22Rv1 (cell line): ENCODE data around the gene PCDH12.

ENCODE experiments used
- H3K27ac ChIP-seq: fragments of 450-650 bp; 2 replicates; pipeline ENCODE4 v1.5.1; 2017
- ZFX ChIP-seq: fragments of 450-650 bp; IDR thresholded peaks from 2 replicates; pipeline ENCODE4 v1.6.1; 2017; ENCODE audit warnings: antibody characterized with exemption, borderline replicate concordance
- TF ChIP-seq, protein P1 (sequence below): fragments of 450-650 bp; IDR thresholded peaks from 2 replicates; pipeline ENCODE4 v1.5.1; 2017; ENCODE audit warnings: mild to moderate bottlenecking

Gene PCDH12

DNA sequence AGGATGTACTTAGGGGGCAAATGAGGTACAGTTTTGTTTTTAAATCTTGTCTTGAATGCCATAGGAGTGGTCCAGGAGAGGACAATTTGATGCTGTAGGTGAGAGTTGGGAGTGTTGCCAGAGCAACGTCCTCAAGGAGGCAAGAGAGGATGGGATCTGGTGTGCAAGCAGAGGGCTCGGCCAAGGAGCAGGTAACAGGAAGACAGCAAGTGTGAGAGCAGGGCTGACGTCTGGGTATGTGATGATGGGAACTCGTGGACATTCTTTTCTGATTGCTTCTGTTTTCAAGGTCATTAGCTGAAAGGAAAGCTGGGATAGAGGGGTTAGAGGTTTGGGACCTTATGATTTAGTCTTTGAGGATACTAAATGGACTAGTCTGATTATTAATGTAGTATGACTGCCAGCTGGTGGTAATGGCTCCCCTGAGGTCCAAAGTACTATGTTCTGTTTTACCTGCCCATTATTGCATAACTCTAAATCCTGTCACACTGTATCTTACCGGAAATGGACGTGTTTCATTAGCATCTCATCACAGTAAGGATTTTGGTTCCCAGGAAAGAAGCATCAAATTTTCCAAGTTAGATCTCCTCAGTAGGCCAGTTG is 39.5 kb upstream of the PCDH12 start:
- TF ChIP-seq ZFX = no peak
- TF ChIP-seq, protein P1, sequence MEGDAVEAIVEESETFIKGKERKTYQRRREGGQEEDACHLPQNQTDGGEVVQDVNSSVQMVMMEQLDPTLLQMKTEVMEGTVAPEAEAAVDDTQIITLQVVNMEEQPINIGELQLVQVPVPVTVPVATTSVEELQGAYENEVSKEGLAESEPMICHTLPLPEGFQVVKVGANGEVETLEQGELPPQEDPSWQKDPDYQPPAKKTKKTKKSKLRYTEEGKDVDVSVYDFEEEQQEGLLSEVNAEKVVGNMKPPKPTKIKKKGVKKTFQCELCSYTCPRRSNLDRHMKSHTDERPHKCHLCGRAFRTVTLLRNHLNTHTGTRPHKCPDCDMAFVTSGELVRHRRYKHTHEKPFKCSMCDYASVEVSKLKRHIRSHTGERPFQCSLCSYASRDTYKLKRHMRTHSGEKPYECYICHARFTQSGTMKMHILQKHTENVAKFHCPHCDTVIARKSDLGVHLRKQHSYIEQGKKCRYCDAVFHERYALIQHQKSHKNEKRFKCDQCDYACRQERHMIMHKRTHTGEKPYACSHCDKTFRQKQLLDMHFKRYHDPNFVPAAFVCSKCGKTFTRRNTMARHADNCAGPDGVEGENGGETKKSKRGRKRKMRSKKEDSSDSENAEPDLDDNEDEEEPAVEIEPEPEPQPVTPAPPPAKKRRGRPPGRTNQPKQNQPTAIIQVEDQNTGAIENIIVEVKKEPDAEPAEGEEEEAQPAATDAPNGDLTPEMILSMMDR = no peak
- H3K27ac ChIP-seq = no peak overlapping the region

DNA sequence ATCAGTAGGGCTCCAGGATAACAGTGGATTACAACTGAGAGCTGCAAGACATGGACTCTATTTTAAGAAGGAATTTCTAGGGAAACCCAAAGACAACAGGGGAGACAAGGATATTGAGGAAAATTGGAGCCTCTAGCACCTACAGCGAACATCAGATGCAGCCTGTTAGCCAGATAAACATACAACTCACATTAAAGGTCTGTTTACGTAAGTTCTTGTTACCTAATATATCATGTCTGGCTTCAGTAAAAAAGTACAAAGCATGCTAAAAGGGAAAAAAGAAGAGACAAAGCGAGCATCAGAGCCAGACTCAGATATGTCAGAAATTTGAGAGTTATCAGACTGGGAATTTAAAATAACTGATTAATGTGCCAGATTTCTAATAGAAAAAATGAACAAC is 37.7 kb upstream of the PCDH12 start:
- TF ChIP-seq, protein P1 = no peak
- TF ChIP-seq ZFX = no peak

DNA sequence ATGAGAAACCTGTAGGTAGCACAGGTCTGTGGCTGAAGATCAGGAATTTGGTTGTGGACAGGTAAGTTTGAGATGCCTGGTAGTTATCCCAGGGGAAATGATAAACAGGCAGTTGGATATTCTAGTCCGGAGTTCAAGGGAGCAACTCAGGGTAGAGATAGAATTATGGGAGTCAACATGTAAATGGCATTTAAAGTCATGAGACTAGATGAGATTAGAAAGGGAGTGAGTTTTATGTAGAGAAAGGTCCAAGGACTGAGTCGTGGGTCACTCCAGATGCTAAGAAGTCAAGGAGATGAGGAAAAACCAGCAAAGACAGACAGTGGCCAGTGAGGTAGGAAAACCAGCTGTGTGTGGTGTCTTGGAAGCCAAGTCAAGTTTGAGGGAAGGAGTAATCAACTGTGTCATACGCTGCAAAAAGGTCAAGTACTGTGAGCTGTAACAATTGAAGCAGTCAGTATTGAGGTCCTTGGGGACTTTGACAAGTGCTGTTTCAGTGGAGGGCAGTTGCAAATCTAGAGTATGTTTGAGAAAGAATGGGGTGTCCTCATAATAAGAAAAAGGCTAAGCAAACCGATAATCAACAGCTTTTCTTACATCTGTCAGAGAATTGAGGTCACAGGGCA is 36.6 kb upstream of the PCDH12 start:
- no peak overlapping the region for H3K27ac ChIP-seq
- no peak for TF ChIP-seq ZFX
- TF ChIP-seq, protein P1 = no peak

More for the DNA sequence above, 37.7 kb upstream of the PCDH12 start:
- no peak overlapping the region for H3K27ac ChIP-seq

DNA sequence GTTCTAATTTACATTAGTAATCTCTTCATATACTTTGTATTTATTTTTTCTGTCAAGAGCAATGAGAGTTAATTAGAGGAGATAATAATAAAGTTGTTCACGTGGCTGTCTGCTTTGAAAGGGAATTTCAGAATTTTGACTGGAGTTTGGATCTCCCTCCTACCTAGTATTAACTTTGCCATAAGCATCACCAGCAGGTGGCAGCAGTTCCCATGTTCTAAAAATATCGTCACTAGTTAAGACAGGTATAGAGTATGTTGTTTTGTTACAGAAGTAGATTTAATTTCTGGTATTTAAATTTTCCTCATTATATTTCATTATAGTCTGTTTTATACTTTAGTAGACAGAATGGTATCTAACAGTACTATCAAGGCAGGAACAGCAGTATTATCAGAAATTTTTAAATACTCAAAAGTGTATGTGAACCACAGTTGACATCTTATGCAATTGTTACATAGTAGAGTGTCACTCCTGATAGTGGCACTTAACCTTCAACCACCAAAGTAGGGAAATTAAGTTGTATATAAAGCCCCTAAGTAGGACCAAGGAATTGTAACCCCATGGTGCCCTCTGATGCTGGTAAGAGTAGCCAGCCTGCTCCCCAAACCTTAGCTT is 34.5 kb upstream of the PCDH12 start:
- H3K27ac ChIP-seq = no peak overlapping the region
- TF ChIP-seq, protein P1 = peak; percentile 89
- no peak for TF ChIP-seq ZFX

DNA sequence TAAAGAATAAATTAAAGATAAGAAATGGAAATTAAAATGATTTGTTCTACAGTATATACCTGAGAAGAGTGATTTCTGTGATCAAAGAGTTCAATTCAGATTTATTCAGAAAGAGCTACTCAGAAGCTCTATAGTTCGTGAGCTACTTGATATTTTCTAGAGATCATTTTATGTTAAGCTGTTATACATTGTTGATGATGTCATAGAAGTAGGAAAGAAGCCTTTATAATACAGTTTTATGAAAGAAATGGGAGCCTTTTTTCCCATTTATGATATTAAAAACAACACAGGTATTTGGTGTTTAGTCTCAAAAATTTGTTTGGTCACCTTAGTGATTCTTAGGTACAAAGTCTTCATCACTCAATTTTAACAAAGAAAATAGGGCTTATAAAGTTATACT is 31.7 kb upstream of the PCDH12 start:
- no peak overlapping the region for H3K27ac ChIP-seq
- TF ChIP-seq, protein P1 = no peak
- no peak for TF ChIP-seq ZFX

DNA sequence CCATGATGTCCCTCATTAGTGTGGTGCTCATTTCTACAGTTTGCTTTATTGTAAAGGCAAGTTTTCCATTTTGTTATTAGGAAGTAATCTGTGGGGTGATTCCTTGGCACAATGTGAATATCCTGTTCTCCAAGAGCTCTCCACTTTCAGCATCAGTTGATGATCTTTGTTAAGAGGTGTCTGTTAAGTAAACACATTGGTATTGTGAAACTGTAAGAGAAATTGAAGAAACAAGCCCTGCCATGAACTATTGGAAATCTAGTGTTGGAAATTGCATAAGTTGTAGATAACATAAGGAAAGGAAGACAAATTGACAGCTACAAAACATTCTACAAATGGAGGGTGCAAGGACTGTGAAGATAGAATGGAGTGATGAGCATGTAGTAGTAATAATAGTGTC is 28.1 kb upstream of the PCDH12 start:
- no peak for TF ChIP-seq ZFX
- TF ChIP-seq, protein P1 = no peak
- H3K27ac ChIP-seq = no peak overlapping the region

DNA sequence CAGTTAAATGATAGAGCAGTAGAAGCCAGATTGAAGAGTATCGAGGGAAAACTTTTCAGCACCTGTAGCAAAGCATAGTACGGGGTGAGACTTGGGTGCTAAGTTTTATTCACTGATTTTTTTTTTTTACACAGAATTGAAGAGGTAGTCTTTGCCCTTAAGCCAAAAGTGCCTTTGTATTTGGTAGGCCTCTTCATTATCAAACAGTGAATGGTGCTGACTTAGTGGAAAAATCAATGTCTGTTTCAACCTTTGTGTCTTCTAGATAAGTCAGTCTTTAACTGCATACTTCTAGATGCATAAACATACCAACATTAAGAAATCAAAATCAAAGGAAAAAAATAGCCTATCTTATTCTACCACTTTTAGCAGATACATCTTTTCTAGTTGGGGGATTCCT is 24.6 kb upstream of the PCDH12 start:
- no peak overlapping the region for H3K27ac ChIP-seq
- no peak for TF ChIP-seq ZFX
- TF ChIP-seq, protein P1 = no peak
